ENCODE data around the gene CCDC6. TPM values are rescaled to one million over a fixed set of nuclear protein-coding genes. Genes with fewer than 3 reads are reported as not detected.

Gene CCDC6
- total RNA-seq, 4 donors from 2014 or later: 53.2 to 72.4 (median 66.4) TPM

DNA sequence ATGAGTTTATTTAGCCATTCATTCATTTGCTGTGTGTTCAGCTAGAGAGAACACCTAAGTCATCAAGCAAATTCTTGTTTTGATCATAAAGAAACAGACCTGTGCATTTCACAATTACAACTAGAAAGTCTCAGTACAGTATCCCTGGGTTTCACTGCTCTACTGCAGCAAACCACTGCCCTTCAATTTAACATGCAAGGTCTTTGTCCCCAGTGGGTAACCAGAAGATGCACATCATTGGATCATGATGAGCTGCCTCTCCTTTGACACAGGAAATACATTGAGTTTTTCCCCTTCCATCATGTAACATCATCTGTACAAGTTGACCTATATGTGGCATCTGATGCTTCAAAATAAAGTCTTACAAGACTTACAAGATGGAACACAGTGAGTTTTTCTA lies 82.6 kb downstream of the CCDC6 start:
- no peak for DNase-seq
- Histone ChIP-seq H3K27me3 (no peaks in the 10 kb centered on the region), H3K36me3 (no peaks in the 10 kb centered on the region), H3K4me3 (no peak overlapping the region), H3K4me1 (peaks cover 0 to 8% of the 10 kb centered on the region in 2 donors), H3K27ac (no peak overlapping the region), H3K9me3 (no peaks in the 10 kb centered on the region)
- intact Hi-C loops (cut with DNase I; ENCODE audit: low total_unique reads): no loop called here
- TF ChIP-seq POLR2A (IDR thresholded peaks at IDR 0.05): no peak
- TF ChIP-seq, protein P1, sequence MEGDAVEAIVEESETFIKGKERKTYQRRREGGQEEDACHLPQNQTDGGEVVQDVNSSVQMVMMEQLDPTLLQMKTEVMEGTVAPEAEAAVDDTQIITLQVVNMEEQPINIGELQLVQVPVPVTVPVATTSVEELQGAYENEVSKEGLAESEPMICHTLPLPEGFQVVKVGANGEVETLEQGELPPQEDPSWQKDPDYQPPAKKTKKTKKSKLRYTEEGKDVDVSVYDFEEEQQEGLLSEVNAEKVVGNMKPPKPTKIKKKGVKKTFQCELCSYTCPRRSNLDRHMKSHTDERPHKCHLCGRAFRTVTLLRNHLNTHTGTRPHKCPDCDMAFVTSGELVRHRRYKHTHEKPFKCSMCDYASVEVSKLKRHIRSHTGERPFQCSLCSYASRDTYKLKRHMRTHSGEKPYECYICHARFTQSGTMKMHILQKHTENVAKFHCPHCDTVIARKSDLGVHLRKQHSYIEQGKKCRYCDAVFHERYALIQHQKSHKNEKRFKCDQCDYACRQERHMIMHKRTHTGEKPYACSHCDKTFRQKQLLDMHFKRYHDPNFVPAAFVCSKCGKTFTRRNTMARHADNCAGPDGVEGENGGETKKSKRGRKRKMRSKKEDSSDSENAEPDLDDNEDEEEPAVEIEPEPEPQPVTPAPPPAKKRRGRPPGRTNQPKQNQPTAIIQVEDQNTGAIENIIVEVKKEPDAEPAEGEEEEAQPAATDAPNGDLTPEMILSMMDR (IDR thresholded peaks at IDR 0.05): no peak

DNA sequence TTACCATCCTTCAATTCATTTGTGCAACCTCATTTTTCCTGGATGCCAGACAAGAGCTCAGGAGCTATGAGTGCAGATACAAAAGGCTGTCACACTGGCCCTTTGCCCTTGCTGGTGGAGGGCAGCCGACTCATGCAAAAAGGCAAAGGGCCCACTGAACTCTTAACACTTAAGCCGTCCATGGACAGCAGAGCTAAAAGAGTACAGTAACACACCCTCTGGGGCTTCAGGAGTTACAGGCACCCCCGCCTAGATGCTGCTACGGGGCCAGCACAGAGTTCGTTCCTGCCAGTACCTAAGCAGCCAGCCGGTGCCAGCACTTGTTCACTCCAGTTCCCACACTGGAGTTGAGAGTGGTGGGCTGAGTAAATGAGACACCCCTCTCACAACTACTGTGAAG lies 83.2 kb downstream of the CCDC6 start:
- Histone ChIP-seq H3K27ac (no peak overlapping the region), H3K4me3 (no peak overlapping the region), H3K4me1 (peaks cover 0 to 8% of the 10 kb centered on the region in 2 donors), H3K9me3 (no peaks in the 10 kb centered on the region), H3K36me3 (no peaks in the 10 kb centered on the region), H3K27me3 (no peaks in the 10 kb centered on the region)
- DNase-seq: no peak
- TF ChIP-seq POLR2A (IDR thresholded peaks at IDR 0.05): no peak
- TF ChIP-seq, protein P1 (IDR thresholded peaks at IDR 0.05): no peak
- intact Hi-C loops (cut with DNase I; ENCODE audit: low total_unique reads): no loop called here

DNA sequence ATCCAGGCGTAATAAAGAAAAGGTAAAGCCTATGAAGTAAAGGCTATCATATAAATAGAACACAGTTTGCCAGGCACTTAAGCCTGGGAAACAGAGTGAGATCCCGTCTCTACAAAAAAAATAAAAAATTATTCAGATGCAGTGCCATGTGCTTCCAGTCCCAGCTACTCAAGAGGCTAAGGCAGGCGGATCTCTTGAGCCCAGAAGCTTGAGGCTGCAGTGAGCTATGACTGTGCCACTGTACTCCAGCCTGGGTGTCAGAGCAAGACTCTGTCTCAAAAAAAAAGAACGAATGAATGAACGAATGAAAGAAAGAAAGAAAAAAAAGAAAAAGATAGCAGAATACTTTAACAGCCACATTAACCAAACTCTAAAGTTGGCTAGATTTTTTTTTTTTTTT lies 85.9 kb downstream of the CCDC6 start:
- no peak for DNase-seq
- Histone ChIP-seq H3K9me3 (no peaks in the 10 kb centered on the region), H3K4me1 (peaks cover 0 to 3% of the 10 kb centered on the region in 2 donors), H3K27me3 (no peaks in the 10 kb centered on the region), H3K4me3 (no peak overlapping the region), H3K27ac (no peak overlapping the region), H3K36me3 (no peaks in the 10 kb centered on the region)
- intact Hi-C loops (cut with DNase I; ENCODE audit: low total_unique reads): no loop called here
- no peak for TF ChIP-seq POLR2A (IDR thresholded peaks at IDR 0.05)
- TF ChIP-seq, protein P1 (IDR thresholded peaks at IDR 0.05): no peak

DNA sequence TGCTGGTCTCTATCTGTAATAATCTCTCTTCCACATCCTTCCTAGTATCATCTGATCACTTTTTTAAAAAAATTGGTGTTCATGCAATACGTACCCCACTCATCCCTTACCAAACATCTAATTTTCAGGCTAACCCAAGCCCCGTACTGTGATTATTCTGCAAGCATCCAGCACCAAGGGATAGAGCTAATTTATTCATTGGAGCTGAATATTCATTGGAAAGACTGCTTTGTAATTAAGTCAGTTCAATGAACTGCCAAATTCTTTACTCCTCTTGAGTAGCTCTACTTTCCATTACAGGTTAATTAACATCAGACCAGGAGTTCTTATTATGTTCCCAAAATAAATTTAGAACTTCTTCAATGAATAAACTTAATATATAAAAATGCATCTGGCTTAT lies 86.7 kb downstream of the CCDC6 start:
- no peak overlapping the region for H3K27ac ChIP-seq
- TF ChIP-seq, protein P1 (IDR thresholded peaks at IDR 0.05): no peak
- TF ChIP-seq POLR2A (IDR thresholded peaks at IDR 0.05): no peak
- peaks cover 0 to 3% of the 10 kb centered on the region in 2 donors for H3K4me1 ChIP-seq
- no peak for DNase-seq
- H3K36me3 ChIP-seq: no peaks in the 10 kb centered on the region
- no peaks in the 10 kb centered on the region for H3K9me3 ChIP-seq
- no peaks in the 10 kb centered on the region for H3K27me3 ChIP-seq
- intact Hi-C loops (cut with DNase I; ENCODE audit: low total_unique reads): no loop called here
- H3K4me3 ChIP-seq: no peak overlapping the region

DNA sequence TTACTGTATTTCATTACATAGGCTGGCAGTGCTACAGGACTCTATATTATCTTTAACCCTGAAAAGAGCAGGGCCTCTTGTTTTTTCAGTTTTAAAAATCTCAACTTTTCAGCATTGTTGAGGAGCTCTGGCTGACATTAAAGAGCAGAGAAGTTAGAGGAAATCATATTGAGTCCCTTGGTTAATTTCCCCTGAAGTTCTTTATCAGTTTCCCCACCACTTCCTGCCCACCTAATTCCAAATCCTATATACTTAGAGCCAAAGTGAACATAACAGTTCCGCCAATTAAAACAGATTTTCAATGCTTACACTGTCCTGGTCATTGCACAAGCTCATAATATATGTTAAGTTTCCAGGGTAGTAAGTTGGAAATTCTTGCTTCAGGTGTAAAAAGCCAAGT lies 87.1 kb downstream of the CCDC6 start:
- DNase-seq: no peak
- Histone ChIP-seq H3K9me3 (no peaks in the 10 kb centered on the region), H3K4me1 (peaks cover 0 to 3% of the 10 kb centered on the region in 2 donors), H3K4me3 (no peak overlapping the region), H3K36me3 (no peaks in the 10 kb centered on the region), H3K27ac (no peak overlapping the region), H3K27me3 (no peaks in the 10 kb centered on the region)
- intact Hi-C loops (cut with DNase I; ENCODE audit: low total_unique reads): no loop called here
- TF ChIP-seq, protein P1 (IDR thresholded peaks at IDR 0.05): no peak
- no peak for TF ChIP-seq POLR2A (IDR thresholded peaks at IDR 0.05)
